ENCODE results near the gene MAD1L1.
"Not testable (repeated sequence)": the region's sequence is repeated elsewhere in the genome, so short reads cannot be mapped to it uniquely, and the experiment has no call there.

The MAD1L1 gene

GRCh38 chr7:2038931-2039728 is 193.6 kb downstream of the MAD1L1 start:
- no peak for DNase-seq

DNA sequence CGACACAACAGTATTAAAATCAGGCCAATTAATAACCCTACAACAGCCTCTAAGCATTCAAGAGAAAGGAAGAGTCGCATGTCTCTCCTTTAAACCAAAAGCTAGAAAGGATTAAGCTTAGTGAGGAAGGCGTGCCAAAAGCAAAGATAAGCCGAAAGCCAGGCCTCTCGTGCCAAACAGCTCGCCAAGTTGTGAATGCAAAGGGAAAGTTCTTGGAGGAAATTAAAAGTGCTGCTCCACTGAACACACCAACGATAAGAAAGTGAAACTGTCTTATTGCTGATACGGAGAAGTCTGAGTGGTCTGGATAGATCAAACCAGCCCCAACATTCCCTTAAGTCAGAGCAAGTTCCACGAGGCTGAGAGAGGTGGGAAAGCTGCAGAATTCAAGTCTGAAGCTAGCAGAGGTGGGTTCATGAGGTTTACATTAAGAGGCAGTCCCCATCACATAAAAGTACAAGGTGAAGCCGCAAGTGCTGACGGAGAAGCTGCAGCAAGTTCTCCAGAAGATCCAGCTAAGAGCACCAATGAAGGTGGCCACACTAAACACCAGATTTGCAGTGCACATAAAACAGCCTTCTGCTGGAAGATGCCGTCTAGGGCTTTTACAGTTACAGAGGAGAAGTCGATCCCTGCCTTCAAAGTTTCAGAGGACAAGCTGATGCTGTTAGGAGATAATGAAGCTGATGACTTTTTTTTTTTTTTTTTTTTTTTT is 194.8 kb downstream of the MAD1L1 start:
- no peak for DNase-seq

GRCh38 chr7:2037301-2037807 is 195.4 kb downstream of the MAD1L1 start:
- DNase-seq, result no peak

GRCh38 chr7:2036786-2037185 is 196.0 kb downstream of the MAD1L1 start:
- DNase-seq, result no peak

DNA sequence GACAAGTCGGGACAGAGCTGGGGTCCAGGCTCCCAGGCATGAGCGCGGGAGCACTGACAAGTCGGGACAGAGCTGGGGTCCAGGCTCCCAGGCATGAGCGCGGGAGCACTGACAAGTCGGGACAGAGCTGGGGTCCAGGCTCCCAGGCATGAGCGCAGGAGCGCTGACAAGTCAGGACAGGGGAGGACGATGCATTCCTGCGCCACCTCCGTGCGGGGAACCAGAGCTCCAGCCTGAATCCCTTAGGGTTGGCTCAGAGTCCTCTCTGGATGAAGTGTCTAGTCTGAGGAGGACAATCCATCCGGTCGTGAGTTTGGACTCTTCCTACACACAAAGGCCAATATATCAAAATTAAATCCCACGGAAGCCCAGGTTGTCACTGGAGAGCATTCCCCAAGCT is 196.5 kb downstream of the MAD1L1 start:
- not testable (repeated sequence) for DNase-seq

- no peak for DNase-seq
Observed at GRCh38 chr7:2034291-2035201, 198.2 kb downstream of the MAD1L1 start.

GRCh38 chr7:2033586-2034135 is 199.1 kb downstream of the MAD1L1 start:
- DNase-seq, result no peak

DNA sequence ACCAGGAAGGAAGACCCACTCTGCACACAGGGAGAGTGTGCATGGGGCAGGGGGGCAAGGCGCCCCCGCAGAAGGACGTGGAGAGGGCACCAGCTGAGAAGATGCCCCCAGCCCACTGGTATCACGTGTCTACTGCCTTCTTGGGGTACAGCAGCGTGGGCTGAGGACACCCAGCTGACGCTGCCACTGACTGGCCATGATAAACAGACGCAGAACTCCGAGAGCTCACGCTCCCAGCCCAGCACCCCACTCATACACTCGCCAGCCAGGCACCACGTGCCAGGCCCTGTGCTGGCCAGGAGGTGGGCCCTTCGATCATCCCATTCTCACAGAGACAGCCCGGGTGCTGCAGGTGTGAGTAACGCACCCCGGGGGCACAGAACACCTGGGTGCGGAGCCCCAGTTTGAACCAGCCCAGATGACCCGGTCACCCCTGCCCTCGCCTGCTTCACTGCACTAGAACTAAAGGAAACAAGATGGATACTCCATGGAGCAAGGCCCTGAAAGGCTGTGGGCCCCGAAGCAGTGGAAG is 199.8 kb downstream of the MAD1L1 start:
- DNase-seq, result no peak

GRCh38 chr7:2032030-2032875 is 200.5 kb downstream of the MAD1L1 start:
- DNase-seq, result no peak

DNA sequence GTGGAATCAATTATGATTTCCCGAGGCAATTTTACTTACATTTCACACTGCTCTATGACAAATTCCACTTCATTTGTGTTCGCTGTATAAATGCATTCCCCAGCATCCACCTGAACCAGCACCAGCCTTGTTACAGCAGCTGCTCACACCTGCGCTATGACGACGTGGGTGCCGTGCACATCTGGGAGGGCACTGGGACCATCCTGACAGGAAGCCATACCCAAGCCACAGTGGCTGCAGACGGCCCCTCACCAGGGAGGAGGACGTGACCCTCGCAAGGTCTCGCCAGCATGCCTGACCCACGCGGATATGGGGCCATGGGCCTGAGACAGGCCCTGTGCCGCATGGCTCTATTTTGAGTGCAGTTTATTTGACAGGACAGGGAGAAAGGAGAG is 201.3 kb downstream of the MAD1L1 start:
- DNase-seq, result no peak

DNA sequence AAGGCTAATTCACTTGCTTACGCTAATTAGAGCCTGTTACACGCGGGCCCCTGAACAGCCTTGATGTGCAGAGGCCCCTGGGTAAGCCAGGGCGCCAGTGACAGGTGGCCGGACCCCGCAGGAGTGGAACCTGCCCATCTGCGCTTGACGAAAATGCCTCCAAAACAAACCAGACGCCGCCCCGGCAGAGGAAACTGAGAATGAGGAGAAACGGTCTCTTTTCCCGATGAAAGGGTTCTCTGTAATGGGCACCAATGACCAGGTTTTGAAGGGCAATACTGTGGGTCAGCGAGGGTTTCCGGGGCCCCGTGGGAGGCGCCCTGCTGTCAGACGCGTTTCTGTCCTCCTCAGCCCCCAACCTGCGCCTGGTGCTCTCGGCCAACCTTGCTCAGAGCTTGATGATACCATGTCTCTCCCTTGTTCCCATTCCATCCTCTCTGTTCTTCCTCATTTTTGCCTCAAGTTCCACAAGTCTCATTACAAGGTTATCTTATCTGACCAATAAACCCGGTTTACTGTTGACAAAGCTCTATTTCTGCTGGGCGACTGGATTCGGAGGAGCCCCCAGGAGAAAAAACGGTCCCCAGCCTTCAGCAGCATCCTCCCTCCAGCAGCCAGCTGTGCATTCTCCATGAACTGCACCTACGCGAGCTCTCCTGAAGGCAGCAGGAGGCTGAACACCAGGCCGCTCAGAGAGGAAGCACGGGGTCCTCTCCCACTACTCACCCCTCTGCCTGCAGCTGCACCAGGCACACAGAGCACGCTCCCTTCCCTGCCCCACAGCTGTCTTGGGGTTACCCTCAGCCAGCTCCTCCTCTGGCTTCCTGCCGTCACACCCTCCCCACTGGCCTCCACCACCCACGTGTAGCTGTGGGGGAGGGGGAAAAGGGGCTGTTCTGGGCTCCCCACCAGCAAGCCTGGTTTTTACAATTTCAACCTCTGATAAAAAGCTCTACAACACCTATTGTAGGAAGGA is 202.0 kb downstream of the MAD1L1 start:
- no peak for DNase-seq

- no peak for DNase-seq
Observed at GRCh38 chr7:2029936-2030335, 202.8 kb downstream of the MAD1L1 start.

DNA sequence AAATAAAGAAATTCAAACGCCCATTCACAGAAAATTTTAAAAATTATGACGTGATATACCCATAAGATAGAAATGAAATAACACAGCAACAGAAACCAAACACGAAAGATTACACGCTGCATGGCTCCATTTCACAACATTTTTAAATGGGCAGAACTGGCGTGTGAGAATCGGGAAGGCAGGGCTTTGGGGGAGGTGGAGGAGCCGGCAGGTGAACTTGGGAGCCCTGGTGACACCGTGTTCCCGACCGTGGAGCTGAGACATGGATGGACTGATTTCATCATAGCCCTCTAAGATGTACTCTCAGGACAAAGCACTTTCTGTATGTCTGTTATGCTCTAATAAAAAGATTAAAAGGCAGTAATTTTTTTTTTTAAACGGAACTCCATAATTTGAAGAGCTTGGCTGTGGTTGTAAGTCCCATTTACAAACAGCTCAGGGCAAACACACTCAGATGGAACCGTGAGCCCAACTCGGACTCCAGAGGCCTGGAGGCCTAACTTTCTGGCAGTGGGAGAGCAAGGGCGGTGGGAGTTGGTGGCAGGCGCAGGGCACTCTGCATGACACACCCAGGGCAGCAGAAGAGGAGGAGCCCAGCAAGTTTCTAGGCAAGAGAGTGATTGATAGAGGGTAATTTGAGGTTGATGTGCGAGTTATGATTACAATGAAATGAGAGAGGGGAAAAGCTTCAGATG is 203.4 kb downstream of the MAD1L1 start:
- DNase-seq, result no peak

DNA sequence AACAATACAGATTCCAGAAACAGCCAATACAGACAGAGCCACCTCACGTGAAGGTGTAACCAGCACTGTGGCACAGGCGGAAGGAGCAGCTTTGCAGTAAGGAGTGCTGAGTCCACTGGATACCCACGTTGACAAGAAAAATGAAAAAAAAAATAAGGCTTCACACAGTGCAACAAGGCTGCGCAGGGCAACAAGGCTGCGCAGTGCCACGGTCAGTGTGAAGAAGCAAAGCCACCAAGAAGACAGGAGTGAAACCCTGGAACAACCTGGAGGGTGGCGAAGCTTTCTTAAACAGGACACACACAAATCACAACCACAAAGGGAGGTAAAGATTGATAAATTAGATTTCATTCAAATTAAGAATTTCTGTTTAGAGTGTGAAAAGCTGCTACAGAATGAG is 204.0 kb downstream of the MAD1L1 start:
- no peak for DNase-seq

DNA sequence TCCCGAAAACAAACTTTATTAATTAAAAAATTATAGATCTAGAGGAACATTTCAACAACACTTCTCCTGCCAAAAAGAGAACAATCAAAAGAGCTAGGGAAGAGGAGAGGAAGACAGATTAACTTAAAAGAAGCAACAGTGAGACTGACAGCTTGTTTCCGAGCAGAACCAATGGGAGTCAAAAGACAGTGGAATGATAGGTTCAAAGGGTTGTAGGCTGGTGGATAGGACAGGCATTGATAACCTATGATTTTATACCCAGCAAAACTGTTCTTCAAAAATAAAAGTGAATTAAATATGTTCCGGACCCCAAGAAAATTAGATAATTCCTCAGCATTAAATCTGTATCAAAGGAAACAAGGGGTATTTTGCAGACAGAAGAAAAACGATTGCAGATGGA is 207.6 kb downstream of the MAD1L1 start:
- DNase-seq, result no peak

- no peak for DNase-seq
Observed at GRCh38 chr7:2024567-2024918, 208.2 kb downstream of the MAD1L1 start.

DNA sequence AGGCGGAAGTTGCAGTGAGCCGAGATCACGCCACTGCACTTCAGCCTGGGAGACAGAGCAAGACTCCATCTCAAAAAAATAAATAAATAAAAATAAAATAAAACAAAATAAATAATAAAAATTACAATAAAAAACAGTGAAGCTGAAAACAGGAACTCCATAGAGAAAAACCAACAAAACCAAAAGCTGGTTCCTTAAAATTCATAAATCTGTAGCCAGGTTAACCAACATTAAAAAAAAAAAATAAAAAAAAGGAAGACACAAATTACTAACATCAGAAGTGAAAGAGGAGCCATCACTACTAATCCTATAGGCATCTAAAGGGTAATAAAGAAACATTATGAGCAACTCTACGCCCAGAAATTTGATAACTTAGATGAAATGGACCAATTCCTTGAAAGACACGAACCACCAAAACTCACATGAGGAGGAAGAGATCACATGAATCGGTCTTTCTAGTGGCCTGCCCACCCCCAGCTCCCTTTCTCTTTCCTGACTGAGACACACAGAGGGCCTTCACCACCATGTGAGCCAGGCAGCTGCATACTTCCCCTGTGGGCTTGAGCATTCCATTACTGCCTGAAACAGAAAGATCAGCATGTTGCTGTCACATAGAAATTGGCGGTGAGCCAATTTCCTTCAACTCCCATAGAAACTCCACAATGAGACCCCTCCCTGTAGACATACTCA is 208.7 kb downstream of the MAD1L1 start:
- DNase-seq, result no peak

GRCh38 chr7:2022737-2023250 is 210.0 kb downstream of the MAD1L1 start:
- no peak for DNase-seq

DNA sequence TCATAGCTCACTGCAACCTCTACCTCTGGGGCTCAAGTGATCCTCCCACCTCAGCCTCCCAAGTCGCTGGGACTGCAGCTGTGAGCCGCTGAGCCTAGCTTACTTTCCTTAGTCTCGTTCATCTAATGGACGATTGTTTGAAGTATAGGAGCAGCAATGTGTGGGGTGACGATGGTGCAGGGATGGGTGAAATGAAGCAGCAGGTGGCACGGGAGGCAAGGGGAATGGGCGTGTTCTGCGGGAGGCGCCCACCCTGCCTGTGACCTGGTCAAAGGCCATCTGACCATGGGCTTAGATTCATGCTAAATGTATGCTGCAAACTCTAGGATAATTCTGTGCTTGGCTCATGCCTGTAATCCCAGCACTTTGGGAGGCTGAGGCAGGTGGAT is 210.7 kb downstream of the MAD1L1 start:
- no peak for DNase-seq
